Mucosa of stomach (tissue), 1 donor: ENCODE data around the gene ACOT4.
"Not testable (repeated sequence)": the region's sequence is repeated elsewhere in the genome, so short reads cannot be mapped to it uniquely, and the experiment has no call there.

Source experiments
- H3K27me3 ChIP-seq: one replicate; pipeline ENCODE4 v1.7.0; 2013; ENCODE audit warnings: mild to moderate bottlenecking, low read length; ENCODE audit not compliant: control insufficient read depth, insufficient read depth
- H3K36me3 ChIP-seq: one replicate; pipeline ENCODE4 v1.7.0; 2013; ENCODE audit warnings: low read length; ENCODE audit not compliant: control insufficient read depth, insufficient read depth
- H3K4me1 ChIP-seq: one replicate; pipeline ENCODE4 v1.7.0; 2013; ENCODE audit warnings: mild to moderate bottlenecking, low read length; ENCODE audit not compliant: control insufficient read depth, insufficient read depth
- H3K4me3 ChIP-seq: one replicate; pipeline ENCODE4 v1.7.0; 2013; ENCODE audit warnings: low read length
- H3K9ac ChIP-seq: one replicate; pipeline ENCODE4 v1.7.0; 2013; ENCODE audit warnings: mild to moderate bottlenecking, low read length, moderate library complexity
- H3K9me3 ChIP-seq: one replicate; pipeline ENCODE4 v1.7.0; 2013; ENCODE audit warnings: mild to moderate bottlenecking, low read length, moderate library complexity; ENCODE audit not compliant: control insufficient read depth
- donor health status: Pancreatic carcinoma.

ACOT4 gene

DNA sequence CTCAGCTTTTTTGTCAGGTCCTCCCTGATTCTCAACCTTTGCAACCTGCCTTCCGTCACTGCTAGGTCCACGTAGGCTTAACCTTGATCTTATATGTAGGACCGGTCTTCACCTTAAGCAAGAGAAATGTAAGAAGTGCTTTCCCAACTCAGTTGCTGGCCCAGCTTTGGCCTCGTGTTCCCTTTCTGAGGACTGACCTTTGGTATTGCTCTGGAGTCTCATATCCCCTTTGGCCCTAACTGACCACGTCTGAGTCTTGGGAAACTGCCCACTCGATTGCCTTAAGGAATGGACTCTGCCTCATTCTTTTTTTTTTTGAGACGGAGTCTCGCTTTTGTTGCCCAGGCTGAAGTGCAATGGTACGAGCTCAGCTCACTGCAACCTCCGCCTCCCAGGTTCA lies 28.6 kb downstream of the ACOT4 start:
- Histone ChIP-seq H3K36me3 (no peaks in the 10 kb centered on the region), H3K9ac (no peak overlapping the region), H3K4me3 (no peak overlapping the region), H3K4me1 (no peaks in the 10 kb centered on the region), H3K27me3 (no peaks in the 10 kb centered on the region), H3K9me3 (no peaks in the 10 kb centered on the region)

DNA sequence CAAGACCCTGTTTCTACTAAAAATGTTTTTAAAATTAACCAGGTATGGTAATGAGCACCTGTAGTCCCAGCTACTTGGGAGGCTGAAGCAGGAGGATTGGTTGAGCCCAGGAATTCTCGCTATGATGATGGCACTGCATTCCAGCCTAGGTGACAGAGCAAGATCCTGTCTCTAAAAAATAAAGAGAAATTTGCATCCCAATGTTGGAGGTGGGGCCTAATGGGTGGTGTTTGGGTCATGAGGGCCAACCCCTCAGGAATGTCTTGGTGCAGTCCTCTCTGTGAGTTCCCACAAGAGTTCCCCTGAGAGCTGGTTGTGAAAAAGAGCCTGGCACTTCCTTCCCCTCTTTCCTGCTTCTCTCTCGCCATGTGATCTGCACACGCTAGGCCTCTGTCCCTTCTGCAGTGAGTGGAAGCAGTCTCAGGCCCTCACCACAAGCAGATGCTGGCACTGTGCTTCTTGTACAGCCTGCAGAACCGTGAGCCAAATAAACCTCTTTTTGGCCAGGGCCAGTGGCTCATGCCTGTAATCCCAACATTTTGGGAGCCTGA lies 31.9 kb downstream of the ACOT4 start:
- Histone ChIP-seq H3K9me3 (no peaks in the 10 kb centered on the region), H3K9ac (no peak overlapping the region), H3K27me3 (no peaks in the 10 kb centered on the region), H3K36me3 (no peaks in the 10 kb centered on the region), H3K4me1 (no peaks in the 10 kb centered on the region), H3K4me3 (no peak overlapping the region)

DNA sequence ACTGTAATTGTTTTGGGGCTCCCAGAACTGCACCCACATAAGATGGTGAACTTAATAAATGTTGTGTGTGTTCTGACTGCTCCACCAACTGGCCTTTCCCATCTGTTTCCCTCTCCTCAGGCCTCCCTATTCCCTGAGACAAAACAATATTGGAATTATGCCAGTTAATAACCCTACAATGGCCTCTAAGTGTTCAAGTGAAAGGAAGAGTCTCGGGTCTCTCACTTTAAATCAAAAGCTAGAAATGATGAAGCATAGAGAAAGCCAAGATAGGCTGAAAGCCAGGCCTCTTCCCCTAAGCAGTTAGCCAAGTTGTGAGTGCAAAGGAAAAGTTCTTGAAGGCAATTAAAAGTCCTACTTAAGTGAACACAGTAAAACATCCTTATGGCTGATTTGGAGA lies 34.0 kb downstream of the ACOT4 start:
- Histone ChIP-seq H3K27me3 (no peaks in the 10 kb centered on the region), H3K36me3 (no peaks in the 10 kb centered on the region), H3K9ac (no peak overlapping the region), H3K4me1 (no peaks in the 10 kb centered on the region), H3K9me3 (no peaks in the 10 kb centered on the region), H3K4me3 (no peak overlapping the region)

DNA sequence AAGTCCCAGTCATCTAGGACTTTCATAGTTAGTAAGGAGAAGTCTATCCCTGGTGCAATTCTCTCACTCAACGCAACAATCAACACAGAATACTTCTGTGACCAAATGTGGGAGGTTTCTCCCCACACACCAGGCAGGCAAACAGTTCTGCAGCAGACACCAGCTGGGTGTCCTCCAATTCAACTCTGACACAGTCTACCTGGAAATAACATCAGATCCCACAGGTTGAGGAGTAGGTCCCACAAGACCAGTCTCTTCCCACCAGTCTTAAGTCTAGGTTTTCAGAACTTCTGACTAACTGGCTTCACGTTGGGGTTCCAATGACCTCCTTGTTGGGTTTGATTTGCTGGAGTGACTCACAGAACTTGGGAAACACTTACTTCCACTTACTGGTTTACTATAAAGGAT lies 35.5 kb downstream of the ACOT4 start:
- Histone ChIP-seq H3K4me1 (no peaks in the 10 kb centered on the region), H3K4me3 (no peak overlapping the region), H3K36me3 (no peaks in the 10 kb centered on the region), H3K9me3 (no peaks in the 10 kb centered on the region), H3K27me3 (no peaks in the 10 kb centered on the region), H3K9ac (no peak overlapping the region)

DNA sequence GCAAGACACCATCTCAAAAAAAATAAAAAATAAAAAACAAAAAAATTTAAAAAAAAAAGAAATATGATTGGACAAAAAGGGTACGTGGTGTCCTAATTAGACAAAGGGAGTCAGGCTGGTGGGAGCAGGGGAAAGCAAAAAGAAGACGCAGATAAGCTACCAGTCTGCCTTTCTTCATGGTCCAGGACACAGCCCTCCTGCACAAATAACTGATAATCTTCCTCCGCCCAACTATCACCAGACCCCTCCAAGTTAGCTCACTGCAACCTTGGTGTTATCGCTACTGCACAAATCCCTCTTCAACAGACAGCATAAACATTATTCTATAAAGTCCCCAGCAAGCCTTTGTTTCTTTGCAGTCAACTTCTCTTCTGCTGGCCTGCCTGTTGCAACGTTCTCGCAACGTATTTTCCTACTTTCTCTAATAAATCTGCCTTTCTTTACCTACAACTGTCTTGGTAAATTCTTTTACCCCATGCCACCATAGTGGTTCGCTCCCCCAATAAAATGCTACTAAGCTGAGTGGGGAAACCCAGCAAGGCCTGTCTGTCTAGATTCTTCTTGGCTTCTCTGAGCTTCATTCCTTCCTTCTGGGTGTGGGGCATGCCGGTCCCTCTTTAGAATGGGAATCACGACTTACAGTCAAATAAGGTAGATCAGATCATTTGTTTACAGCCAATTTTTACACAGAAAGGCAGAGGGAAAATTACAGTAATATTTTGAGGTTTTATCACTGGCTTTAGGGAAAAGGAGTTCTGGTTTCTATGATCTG lies 38.5 kb downstream of the ACOT4 start:
- no peak overlapping the region for H3K4me3 ChIP-seq
- H3K27me3 ChIP-seq, result peaks cover 6% of the 10 kb centered on the region
- H3K4me1 ChIP-seq, result peaks cover 4% of the 10 kb centered on the region
- no peaks in the 10 kb centered on the region for H3K36me3 ChIP-seq
- H3K9ac ChIP-seq, result no peak overlapping the region
- H3K9me3 ChIP-seq, result no peaks in the 10 kb centered on the region

DNA sequence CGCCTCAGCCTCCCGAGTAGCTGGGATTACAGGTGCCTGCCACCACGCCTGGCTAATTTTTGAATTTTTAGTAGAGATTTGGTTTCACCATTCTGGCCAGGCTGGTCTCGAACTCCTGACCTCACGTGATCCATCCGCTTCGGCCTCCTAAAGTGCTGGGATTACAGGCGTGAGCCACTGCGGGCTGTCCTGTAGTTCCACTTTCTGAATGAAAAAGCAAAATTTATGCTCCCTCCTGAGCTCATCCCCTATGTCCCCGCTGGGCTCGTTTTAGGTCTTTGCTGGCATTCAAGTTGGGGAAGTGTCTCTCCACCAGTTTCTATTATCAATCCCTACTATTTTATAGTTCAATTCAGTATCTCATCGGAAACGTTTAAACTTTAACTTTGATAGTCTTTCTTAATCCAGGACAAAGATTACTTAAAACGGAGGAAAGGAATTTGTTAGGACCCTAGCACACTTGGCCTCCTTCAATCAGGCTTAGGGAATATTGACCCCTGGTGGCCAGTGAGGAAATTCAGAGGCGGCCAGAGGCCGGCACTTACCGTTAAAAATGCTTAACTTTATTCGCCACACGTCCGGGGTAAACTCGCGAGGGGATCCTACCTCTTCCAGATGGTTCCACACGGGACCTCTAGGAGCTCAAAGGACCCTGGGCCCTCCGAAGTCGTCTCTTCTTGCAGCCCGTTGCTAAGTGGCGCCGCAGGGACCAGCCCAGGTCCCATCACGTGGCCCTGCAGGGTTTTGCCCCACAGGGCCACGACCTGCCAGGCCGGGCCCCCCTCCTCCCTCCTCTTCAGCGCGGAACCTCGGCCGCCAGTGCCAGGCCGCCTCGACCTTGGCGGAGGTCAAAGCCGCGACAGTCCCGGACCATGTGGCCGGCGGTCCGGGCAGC lies 41.7 kb downstream of the ACOT4 start:
- Histone ChIP-seq H3K36me3 (no peaks in the 10 kb centered on the region), H3K4me3 (peak overlapping the region; percentile 71), H3K9ac (peak overlapping the region; percentile 49), H3K9me3 (no peaks in the 10 kb centered on the region), H3K4me1 (peaks cover 4% of the 10 kb centered on the region), H3K27me3 (peaks cover 6% of the 10 kb centered on the region)

DNA sequence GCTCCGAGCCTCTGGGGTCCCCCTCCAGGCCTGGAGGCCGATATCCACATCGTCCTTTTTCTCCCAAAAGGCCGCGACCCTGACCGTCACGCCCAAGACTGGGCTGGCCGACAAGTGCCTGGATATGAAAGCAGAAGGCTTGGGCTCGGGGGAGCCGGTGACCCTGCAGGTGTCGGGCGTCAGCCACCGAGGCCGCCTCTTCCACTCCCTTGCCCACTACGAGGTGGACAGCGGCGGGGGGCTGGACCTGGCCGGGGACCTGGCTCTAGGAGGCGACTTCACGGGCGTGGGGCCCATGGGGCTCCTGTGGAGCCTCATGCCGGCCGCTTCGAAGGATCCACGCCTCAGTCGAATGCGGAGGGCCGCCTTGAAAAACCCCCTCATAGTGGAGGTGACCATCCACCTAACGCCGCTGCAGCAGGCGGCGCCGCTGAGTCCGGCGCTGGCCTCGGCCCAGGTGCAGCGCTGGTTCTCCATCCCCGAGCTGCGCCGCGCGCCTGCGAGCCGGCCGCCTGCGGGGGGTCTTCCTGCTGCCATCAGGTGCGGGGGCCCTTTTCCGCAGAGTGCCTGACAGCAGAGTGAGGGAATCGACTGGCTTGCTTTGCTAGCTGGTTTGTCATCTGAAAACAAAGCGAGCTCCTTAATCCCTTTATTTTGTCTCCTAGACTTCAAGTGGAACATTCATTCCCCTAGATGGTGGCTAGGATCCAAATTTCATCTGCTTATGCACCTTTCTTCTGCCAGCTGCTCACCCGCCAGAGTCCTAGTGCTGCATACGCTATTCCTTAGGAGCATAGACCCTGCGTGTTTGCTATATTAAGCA lies 42.5 kb downstream of the ACOT4 start:
- peaks cover 4% of the 10 kb centered on the region for H3K4me1 ChIP-seq
- H3K9ac ChIP-seq, result peak overlapping the region; percentile 49
- H3K36me3 ChIP-seq, result no peaks in the 10 kb centered on the region
- H3K9me3 ChIP-seq, result no peaks in the 10 kb centered on the region
- peaks cover 6% of the 10 kb centered on the region for H3K27me3 ChIP-seq
- H3K4me3 ChIP-seq, result peak overlapping the region; percentile 71

DNA sequence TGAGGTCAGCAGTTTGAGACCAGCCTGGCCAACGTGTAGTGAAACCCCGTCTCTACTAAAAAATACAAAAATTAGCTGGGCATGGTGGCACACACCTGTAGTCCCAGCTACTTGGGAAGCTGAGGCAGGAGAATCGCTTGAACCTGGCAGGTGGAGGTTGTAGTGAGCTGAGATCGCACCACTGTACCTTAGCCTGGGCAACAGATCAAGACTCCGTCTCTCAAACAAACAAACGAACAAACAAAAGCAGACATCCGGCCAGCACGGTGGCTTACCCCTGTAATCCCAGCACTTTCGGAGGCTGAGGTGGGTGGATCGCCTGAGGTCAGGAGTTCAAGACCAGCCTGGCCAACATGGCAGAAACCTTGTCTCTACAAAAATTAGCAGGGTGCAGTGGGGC lies 44.7 kb downstream of the ACOT4 start:
- H3K36me3 ChIP-seq, H3K9ac ChIP-seq, H3K27me3 ChIP-seq, H3K4me1 ChIP-seq, H3K9me3 ChIP-seq, H3K4me3 ChIP-seq: not testable (repeated sequence)

DNA sequence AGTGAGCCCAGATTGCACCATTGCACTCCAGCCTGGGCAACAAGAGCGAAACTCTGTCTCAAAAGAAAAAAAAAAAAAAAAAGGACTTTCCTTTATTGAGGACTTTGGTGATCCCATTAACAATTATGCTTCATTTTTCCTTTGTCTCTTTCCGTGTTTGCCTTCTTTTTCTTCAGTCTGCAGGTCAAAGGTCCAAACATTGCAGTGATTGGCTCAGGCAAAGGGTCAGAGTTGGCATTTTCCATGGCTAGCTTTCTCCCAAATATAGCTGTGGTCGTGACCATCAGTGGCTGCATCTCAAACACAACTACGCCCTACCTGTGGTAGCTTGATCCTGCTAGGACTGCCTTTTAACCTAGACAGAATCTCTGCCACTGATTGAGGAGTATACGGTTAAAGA lies 46.2 kb downstream of the ACOT4 start:
- H3K9ac ChIP-seq, result no peak overlapping the region
- H3K4me1 ChIP-seq, result peaks cover 4% of the 10 kb centered on the region
- no peaks in the 10 kb centered on the region for H3K9me3 ChIP-seq
- peaks cover 6% of the 10 kb centered on the region for H3K27me3 ChIP-seq
- no peak overlapping the region for H3K4me3 ChIP-seq
- H3K36me3 ChIP-seq, result no peaks in the 10 kb centered on the region

DNA sequence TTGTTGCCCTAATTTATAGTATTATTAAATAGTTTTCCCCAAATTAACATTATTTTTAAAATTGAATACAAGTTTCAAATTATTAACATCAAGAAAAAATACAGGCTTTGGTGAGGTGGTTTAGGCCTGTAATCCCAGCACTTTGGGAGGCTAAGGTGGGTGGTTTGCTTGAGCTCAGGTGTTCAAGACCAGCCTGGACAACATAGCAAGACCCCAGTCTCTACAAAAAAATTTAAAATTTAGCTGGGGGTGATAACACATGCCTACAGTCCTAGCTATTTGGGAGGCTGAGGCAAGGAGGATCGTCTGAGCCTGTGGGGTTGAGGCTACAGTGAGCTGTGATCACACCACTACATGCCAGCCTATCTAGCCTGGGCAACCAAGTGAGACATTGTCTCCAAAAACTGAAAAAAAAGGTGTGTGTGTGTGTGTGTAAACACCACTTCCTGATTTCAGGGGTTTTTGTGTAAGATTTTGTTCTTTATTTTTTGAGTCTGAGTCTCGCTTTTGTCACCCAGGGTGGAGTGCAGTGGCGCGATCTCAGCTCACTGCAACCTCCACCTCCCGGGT lies 49.2 kb downstream of the ACOT4 start:
- Histone ChIP-seq H3K9me3 (no peaks in the 10 kb centered on the region), H3K4me1 (no peaks in the 10 kb centered on the region), H3K27me3 (no peaks in the 10 kb centered on the region)

DNA sequence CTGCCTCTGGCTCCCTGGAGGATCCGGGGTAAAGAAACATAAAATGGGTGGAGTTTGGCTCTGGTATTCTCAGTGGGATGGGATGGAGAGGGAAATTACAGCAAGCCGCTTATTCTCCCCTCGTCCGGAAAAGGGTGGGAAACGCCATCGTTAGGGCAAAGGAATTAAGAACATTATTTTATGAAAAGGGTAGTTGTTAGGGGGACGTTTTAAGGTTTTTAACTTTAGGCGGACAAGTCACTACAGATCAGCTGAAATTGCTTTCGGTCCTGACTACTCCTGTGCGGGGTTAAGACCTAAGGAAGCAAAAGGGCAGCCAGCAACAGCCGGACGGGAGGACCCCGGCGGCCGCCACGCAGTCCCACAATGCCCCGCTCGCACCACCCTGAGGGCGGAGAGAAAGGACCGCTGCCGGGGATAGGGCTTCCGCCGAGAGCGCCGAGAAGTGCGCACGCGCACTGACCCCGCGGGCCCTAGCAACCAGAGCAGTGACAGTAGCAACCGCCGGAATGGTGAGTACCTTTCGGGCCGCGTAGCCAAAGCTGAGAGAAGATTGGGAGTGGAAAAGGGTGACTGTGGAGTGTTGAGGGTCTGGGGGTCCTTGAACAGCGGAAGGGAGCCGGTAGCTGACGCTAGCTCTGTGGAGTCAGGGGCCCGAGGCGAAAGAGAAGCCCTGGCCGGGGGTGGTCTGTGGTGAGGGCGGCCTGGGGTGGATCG lies 53.0 kb downstream of the ACOT4 start, which contains the start of gene DNAL1:
Gene DNAL1, plus strand, starts transcription at position 456 of the 717 bp plus-strand sequence. Its CDS starts 54 bp downstream, at position 510.
- no peaks in the 10 kb centered on the region for H3K27me3 ChIP-seq
- H3K9me3 ChIP-seq, result no peaks in the 10 kb centered on the region
- H3K4me1 ChIP-seq, result no peaks in the 10 kb centered on the region

More for the DNA sequence above, 49.2 kb downstream of the ACOT4 start:
- Histone ChIP-seq H3K9ac (no peak overlapping the region), H3K4me3 (no peak overlapping the region), H3K36me3 (no peaks in the 10 kb centered on the region)

More for the DNA sequence above, 53.0 kb downstream of the ACOT4 start, which contains the start of gene DNAL1:
- H3K36me3 ChIP-seq, result no peaks in the 10 kb centered on the region
- peak within 1 kb of the TSS; percentile 62 for H3K4me3 ChIP-seq
- peak within 1 kb of the TSS; percentile 76 for H3K9ac ChIP-seq
